HL-60/S4 treated with retinoic acid at 250 ng/mL for 4 days and 3 days (cell line): ENCODE results near the gene UBAC2.
"Not testable (repeated sequence)": the region's sequence is repeated elsewhere in the genome, so short reads cannot be mapped to it uniquely, and the experiment has no call there.

Source experiments
- in situ Hi-C: fragments of 300-500 bp; cut with MboI; formaldehyde crosslinking; loops from 2 replicates; pipeline ENCODE4 v1.7.0; 2022; ENCODE audit warnings: low sequenced_read_pairs

Gene UBAC2

GRCh38 chr13:99211421-99212035 lies 10.9 kb downstream of the UBAC2 start:
- in situ Hi-C loops = no loop called here

- in situ Hi-C loops = no loop called here
These were observed 13.6 kb downstream of the UBAC2 start for GRCh38 chr13:99214232-99214631.

GRCh38 chr13:99214731-99215130 lies 14.1 kb downstream of the UBAC2 start:
- in situ Hi-C loops = no loop called here

GRCh38 chr13:99215184-99215830 lies 14.7 kb downstream of the UBAC2 start:
- in situ Hi-C loops = no loop called here

- in situ Hi-C loops = no loop called here
These were observed 16.9 kb downstream of the UBAC2 start for GRCh38 chr13:99217461-99218110.

GRCh38 chr13:99218126-99218525 lies 17.5 kb downstream of the UBAC2 start:
- in situ Hi-C loops = no loop called here

- in situ Hi-C loops = no loop called here
These were observed 17.9 kb downstream of the UBAC2 start for GRCh38 chr13:99218545-99218944.

- in situ Hi-C loops = no loop called here
These were observed 18.3 kb downstream of the UBAC2 start for GRCh38 chr13:99218969-99219368.

GRCh38 chr13:99220199-99220935 lies 19.7 kb downstream of the UBAC2 start:
- in situ Hi-C loops = no loop called here

- in situ Hi-C loops = no loop called here
These were observed 21.0 kb downstream of the UBAC2 start for GRCh38 chr13:99221567-99222239.

- in situ Hi-C loops = no loop called here
These were observed 22.9 kb downstream of the UBAC2 start for GRCh38 chr13:99223587-99223986.

GRCh38 chr13:99224021-99224420 lies 23.4 kb downstream of the UBAC2 start:
- in situ Hi-C loops = no loop called here

- in situ Hi-C loops = no loop called here
These were observed 24.4 kb downstream of the UBAC2 start for GRCh38 chr13:99225078-99225477.

GRCh38 chr13:99226513-99226912 lies 25.9 kb downstream of the UBAC2 start:
- in situ Hi-C loops = no loop called here

GRCh38 chr13:99227331-99227900 lies 26.8 kb downstream of the UBAC2 start:
- in situ Hi-C loops = no loop called here

- in situ Hi-C loops = no loop called here
These were observed 27.4 kb downstream of the UBAC2 start for GRCh38 chr13:99227909-99228688.

- in situ Hi-C loops = no loop called here
These were observed 28.4 kb downstream of the UBAC2 start for GRCh38 chr13:99228737-99229691.

GRCh38 chr13:99230588-99230987 lies 29.9 kb downstream of the UBAC2 start:
- in situ Hi-C loops = not testable (repeated sequence)

- in situ Hi-C loops = no loop called here
These were observed 30.3 kb downstream of the UBAC2 start for GRCh38 chr13:99230991-99231390.
